ENCODE data around the gene NHP2. TPM values are rescaled to one million over a fixed set of nuclear protein-coding genes. Genes with fewer than 3 reads are reported as not detected.

Gene NHP2
- total and polyA plus RNA-seq, 9 of the 15 experiments (the other 6 are each of a cell fraction or from before 2014, with no cell fraction given): 52.8 to 622 (median 144) TPM

DNA sequence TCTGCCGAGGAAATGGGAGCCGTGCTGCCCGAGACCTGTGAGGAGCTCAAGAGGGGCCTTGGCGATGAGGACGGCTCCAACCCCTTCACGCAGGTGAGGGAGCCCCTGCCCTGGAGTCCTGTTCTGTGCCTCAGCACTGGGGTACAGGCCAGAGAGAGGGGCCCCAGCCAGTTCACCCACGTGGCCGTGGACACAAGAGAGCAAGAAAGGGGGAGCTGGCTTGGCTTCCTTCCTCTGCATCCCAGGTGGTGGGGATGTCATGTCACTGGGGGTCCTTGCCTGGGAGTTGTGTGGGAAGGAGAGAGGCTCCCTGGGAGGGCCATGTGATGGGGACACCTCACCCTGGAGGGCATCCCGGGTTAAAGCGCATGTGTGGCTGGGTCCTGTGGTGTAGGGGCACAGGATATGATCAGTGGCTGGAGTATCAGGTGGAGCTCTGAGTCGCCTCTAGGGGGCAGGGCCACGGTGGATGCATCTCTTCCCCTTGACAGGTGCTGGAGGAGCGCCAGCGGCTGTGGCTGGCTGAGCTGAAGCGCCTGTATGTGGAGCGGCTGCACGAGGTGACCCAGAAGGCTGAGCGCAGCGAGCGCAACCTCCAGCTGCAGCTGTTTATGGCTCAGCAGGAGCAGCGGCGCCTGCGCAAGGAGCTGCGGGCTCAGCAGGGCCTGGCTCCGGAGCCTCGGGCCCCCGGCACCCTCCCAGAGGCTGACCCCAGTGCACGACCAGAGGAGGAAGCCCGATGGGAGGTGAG lies 32.9 kb downstream of the NHP2 start (continued):
- TF ChIP-seq NKRF (IDR thresholded peaks at IDR 0.05; ENCODE audit: borderline replicate concordance) (peak; percentile 53; the same call in 1 of the 2 replicates), SAP30 (IDR thresholded peaks at IDR 0.05; ENCODE audit: borderline replicate concordance, insufficient read depth, low read depth, low read length, poor library complexity, severe bottlenecking) (peak; percentile 57), POLR2G (IDR thresholded peaks at IDR 0.05; ENCODE audit: low read depth, low read length) (peak; percentile 31; the same call in 1 of the 2 replicates), CTBP1 (IDR thresholded peaks at IDR 0.05; ENCODE audit: borderline replicate concordance) (peak; percentile 83; the same call in 1 of the 2 replicates), SMAD1 (IDR thresholded peaks at IDR 0.05; ENCODE audit: low read depth, low read length, partially characterized antibody) (no peak), POLR3A (IDR thresholded peaks at IDR 0.05; ENCODE audit: borderline replicate concordance, extremely low read depth, insufficient read depth, insufficient read length) (no peak), GABPA (tag; conservative IDR thresholded peaks at IDR 0.05; ENCODE audit: low read depth) (no peak), POLR3G (IDR thresholded peaks at IDR 0.05; ENCODE audit: extremely low read depth, insufficient read length, insufficient replicate concordance) (no peak), ZNF121 (CRISPR knock-in tag; conservative IDR thresholded peaks at IDR 0.05) (no peak), BRD4 (IDR thresholded peaks at IDR 0.05) (no peak), FOXK2 (conservative IDR thresholded peaks at IDR 0.05 in 1 of 2, IDR thresholded peaks at IDR 0.05 in 1 of 2; ENCODE audit: low read depth in 2 of 2) (peak; percentile 74 to 77; a peak in 3 of 4 replicates), ZZZ3 (IDR thresholded peaks at IDR 0.05) (no peak), NFIX (CRISPR knock-in tag; IDR thresholded peaks at IDR 0.05; ENCODE audit: low read depth) (0 out of 2 replicates have a peak, but pooled peaks have one; percentile 21), SETDB1 (IDR thresholded peaks at IDR 0.05; ENCODE audit: low read length) (no peak), MYC (IDR thresholded peaks at IDR 0.05; ENCODE audit: low read depth, low read length) (peak; percentile 77), MYC (CRISPR knock-in tag; IDR thresholded peaks at IDR 0.05; ENCODE audit: borderline replicate concordance, low read depth) (no peak)
- TF ChIP-seq, protein P1, sequence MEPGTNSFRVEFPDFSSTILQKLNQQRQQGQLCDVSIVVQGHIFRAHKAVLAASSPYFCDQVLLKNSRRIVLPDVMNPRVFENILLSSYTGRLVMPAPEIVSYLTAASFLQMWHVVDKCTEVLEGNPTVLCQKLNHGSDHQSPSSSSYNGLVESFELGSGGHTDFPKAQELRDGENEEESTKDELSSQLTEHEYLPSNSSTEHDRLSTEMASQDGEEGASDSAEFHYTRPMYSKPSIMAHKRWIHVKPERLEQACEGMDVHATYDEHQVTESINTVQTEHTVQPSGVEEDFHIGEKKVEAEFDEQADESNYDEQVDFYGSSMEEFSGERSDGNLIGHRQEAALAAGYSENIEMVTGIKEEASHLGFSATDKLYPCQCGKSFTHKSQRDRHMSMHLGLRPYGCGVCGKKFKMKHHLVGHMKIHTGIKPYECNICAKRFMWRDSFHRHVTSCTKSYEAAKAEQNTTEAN (CRISPR knock-in tag; IDR thresholded peaks at IDR 0.05): no peak
- TF ChIP-seq, protein P2, sequence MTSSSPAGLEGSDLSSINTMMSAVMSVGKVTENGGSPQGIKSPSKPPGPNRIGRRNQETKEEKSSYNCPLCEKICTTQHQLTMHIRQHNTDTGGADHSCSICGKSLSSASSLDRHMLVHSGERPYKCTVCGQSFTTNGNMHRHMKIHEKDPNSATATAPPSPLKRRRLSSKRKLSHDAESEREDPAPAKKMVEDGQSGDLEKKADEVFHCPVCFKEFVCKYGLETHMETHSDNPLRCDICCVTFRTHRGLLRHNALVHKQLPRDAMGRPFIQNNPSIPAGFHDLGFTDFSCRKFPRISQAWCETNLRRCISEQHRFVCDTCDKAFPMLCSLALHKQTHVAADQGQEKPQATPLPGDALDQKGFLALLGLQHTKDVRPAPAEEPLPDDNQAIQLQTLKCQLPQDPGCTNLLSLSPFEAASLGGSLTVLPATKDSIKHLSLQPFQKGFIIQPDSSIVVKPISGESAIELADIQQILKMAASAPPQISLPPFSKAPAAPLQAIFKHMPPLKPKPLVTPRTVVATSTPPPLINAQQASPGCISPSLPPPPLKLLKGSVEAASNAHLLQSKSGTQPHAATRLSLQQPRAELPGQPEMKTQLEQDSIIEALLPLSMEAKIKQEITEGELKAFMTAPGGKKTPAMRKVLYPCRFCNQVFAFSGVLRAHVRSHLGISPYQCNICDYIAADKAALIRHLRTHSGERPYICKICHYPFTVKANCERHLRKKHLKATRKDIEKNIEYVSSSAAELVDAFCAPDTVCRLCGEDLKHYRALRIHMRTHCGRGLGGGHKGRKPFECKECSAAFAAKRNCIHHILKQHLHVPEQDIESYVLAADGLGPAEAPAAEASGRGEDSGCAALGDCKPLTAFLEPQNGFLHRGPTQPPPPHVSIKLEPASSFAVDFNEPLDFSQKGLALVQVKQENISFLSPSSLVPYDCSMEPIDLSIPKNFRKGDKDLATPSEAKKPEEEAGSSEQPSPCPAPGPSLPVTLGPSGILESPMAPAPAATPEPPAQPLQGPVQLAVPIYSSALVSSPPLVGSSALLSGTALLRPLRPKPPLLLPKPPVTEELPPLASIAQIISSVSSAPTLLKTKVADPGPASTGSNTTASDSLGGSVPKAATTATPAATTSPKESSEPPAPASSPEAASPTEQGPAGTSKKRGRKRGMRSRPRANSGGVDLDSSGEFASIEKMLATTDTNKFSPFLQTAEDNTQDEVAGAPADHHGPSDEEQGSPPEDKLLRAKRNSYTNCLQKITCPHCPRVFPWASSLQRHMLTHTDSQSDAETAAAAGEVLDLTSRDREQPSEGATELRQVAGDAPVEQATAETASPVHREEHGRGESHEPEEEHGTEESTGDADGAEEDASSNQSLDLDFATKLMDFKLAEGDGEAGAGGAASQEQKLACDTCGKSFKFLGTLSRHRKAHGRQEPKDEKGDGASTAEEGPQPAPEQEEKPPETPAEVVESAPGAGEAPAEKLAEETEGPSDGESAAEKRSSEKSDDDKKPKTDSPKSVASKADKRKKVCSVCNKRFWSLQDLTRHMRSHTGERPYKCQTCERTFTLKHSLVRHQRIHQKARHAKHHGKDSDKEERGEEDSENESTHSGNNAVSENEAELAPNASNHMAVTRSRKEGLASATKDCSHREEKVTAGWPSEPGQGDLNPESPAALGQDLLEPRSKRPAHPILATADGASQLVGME (CRISPR knock-in tag; IDR thresholded peaks at IDR 0.05): 0 out of 2 replicates have a peak, but pooled peaks have one; percentile 7

Measured in K562 (cell line).